Gastroesophageal sphincter (tissue), 3 donors: Measurements from ENCODE around the gene ANKRD35.

Experiments used
- EP300 ChIP-seq: sonication (generic); formaldehyde crosslinking; IDR thresholded peaks from one replicate; pipeline ENCODE4 v1.6.1; 2017; ENCODE audit warnings: antibody characterized with exemption, mild to moderate bottlenecking
- POLR2A ChIP-seq, 2 donors: fragments of 450-650 bp; IDR thresholded peaks; one replicate each; pipeline ENCODE4 v1.6.1; 2017; ENCODE audit warnings: antibody characterized with exemption in 2 of 2, mild to moderate bottlenecking in 2 of 2, moderate library complexity in 1 of 2
- POLR2AphosphoS5 ChIP-seq: sonication (generic); formaldehyde crosslinking; IDR thresholded peaks from one replicate; pipeline ENCODE4 v1.6.1; 2017; ENCODE audit warnings: antibody characterized with exemption
- TF ChIP-seq, protein P1 (sequence below), 4 experiments: fragments of 200-600 bp in 2 of 4; fragments of 450-650 bp in 2 of 4; sonication (generic) in 1 of 4; IDR thresholded peaks; one replicate each; pipeline ENCODE4 v1.5.1; 2017 to 2019; ENCODE audit warnings: antibody characterized with exemption in 4 of 4, mild to moderate bottlenecking in 2 of 4, moderate library complexity in 2 of 4

DNA sequence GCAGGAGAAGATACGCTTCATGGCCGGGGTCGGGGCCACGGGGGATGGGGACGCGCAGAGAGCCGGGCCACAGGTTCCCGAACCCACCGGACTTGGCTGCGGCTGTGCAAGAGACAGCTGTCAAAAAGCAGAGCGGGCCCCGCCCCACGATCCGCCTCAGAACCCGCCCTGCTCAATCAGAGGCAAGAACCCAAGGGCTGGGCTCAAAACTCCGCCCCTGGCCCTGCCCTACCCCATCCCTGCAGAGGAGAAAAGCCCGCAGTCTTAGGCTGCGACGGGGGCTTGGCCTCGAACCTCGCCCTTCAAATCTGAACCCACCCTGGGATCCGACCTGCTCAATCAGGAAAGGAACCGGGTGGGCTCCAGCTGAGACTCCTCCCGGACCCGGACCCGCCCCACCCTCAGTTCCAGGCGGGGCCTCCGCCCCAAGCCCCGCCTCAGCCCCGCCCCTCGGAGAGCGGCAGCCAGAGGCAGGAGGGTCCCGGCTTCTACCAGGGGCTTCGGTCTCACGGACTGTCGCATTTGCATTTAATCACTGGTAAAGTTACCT lies at the start of gene ANKRD35:
- TF ChIP-seq, protein P1, sequence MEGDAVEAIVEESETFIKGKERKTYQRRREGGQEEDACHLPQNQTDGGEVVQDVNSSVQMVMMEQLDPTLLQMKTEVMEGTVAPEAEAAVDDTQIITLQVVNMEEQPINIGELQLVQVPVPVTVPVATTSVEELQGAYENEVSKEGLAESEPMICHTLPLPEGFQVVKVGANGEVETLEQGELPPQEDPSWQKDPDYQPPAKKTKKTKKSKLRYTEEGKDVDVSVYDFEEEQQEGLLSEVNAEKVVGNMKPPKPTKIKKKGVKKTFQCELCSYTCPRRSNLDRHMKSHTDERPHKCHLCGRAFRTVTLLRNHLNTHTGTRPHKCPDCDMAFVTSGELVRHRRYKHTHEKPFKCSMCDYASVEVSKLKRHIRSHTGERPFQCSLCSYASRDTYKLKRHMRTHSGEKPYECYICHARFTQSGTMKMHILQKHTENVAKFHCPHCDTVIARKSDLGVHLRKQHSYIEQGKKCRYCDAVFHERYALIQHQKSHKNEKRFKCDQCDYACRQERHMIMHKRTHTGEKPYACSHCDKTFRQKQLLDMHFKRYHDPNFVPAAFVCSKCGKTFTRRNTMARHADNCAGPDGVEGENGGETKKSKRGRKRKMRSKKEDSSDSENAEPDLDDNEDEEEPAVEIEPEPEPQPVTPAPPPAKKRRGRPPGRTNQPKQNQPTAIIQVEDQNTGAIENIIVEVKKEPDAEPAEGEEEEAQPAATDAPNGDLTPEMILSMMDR (IDR thresholded peaks at IDR 0.05) = no peak
- TF ChIP-seq POLR2A (IDR thresholded peaks at IDR 0.05) (no peak), POLR2AphosphoS5 (no peak), EP300 (no peak)
